Measurements from ENCODE around the gene C9. TPM values are rescaled to one million over a fixed set of nuclear protein-coding genes. Genes with fewer than 3 reads are reported as not detected.

C9 gene
- total and polyA plus RNA-seq, 2 donors (not counting 1 experiment from before 2014, with no cell fraction given) = not detected

GRCh38 chr5:39362646-39363045, 1.6 kb downstream of the C9 start:
- no peaks in the 10 kb centered on the region for H3K9me3 ChIP-seq (ENCODE audit: control extremely low read depth in 1 of 3, control insufficient read depth in 2 of 3, insufficient read depth in 1 of 3, low read length in 2 of 3)
- CTCF ChIA-PET = interaction anchor here (1.2 to 1.6 kb wide), 2 partner anchors 13 to 185 kb away, joined by 3 read pairs; no protein-coding TSS in a partner anchor
- no peaks in the 10 kb centered on the region for H3K27me3 ChIP-seq (replicated peaks in 1 of 4; ENCODE audit: control extremely low read depth in 1 of 4, control insufficient read depth in 3 of 4, insufficient read depth in 4 of 4, low read length in 3 of 4)
- DNase-seq = no peak
- no peak overlapping the region for H3K4me2 ChIP-seq (replicated peaks; ENCODE audit: low read depth, low read length, poor library complexity, severe bottlenecking)
- no peaks in the 10 kb centered on the region for H3K36me3 ChIP-seq (replicated peaks in 1 of 2; ENCODE audit: control extremely low read depth in 1 of 2, control insufficient read depth in 1 of 2, extremely low read depth in 1 of 2, insufficient read depth in 2 of 2, low read length in 1 of 2)
- no peaks in the 10 kb centered on the region for H3K79me2 ChIP-seq (ENCODE audit: control insufficient read depth, insufficient read depth, low read length)
- WGBS (ENCODE audit: insufficient coverage) = 87% methylated on average over 6 of the region's 8 CpGs
- H3K4me3 ChIP-seq (ENCODE audit: control extremely low read depth in 1 of 5, extremely low read depth in 1 of 5, insufficient read depth in 1 of 5, low read depth in 2 of 5, low read length in 4 of 5) = no peak overlapping the region
- no peak overlapping the region for H2AFZ ChIP-seq (ENCODE audit: insufficient read depth, low read depth, low read length, poor library complexity, severe bottlenecking)
- intact Hi-C loops (cut with micrococcal nuclease) = no loop called here
- no peaks in the 10 kb centered on the region for H4K20me1 ChIP-seq (ENCODE audit: control insufficient read depth, insufficient read depth, low read length, poor library complexity, severe bottlenecking)
- no peaks in the 10 kb centered on the region for H3K27me3 Mint-ChIP-seq
- H3K4me1 ChIP-seq (ENCODE audit: control insufficient read depth in 2 of 2, insufficient read depth in 2 of 2, low read length in 2 of 2) = no peaks in the 10 kb centered on the region
- H3K4me1 Mint-ChIP-seq = no peaks in the 10 kb centered on the region
- no peak overlapping the region for H3K4me3 Mint-ChIP-seq
- no peaks in the 10 kb centered on the region for H3K9me3 Mint-ChIP-seq (ENCODE audit: insufficient read depth)
- ATAC-seq (ENCODE audit: low read depth) = no peak
- H3K27ac Mint-ChIP-seq = no peak overlapping the region
- no peak for TF ChIP-seq EZH2 (IDR thresholded peaks at IDR 0.05; ENCODE audit: borderline replicate concordance, insufficient read depth, low read depth, low read length, poor library complexity, severe bottlenecking)
- TF ChIP-seq CTCF (IDR thresholded peaks at IDR 0.05) = no peak
- no peak overlapping the region for H3K27ac ChIP-seq (ENCODE audit: low read length in 2 of 2)
- POLR2A ChIA-PET = no interaction called here
- no peak overlapping the region for H3K9ac ChIP-seq (ENCODE audit: low read length)

DNA sequence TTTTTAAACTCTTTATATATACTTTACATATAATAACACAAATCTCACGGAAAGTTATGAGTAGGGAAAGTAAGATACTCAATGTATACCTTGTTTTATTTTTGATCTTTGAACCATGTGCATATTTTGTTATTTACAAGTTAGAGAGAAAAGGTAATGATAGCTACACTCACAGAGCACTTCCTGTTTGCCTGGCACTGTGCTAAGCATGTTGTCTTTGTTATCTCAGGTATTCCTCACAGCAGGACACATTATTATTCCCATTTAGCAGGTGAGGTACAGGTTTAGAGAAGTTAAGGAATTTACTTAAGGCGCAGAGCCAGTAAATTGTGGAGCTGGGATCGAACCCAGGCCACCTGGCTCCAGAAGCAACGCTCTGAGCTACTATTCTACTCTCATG, 3.0 kb downstream of the C9 start:
- Histone ChIP-seq H3K9ac (ENCODE audit: low read length) (no peak overlapping the region), H3K36me3 (replicated peaks in 1 of 2; ENCODE audit: control extremely low read depth in 1 of 2, control insufficient read depth in 1 of 2, extremely low read depth in 1 of 2, insufficient read depth in 2 of 2, low read length in 1 of 2) (no peaks in the 10 kb centered on the region), H3K79me2 (ENCODE audit: control insufficient read depth, insufficient read depth, low read length) (no peaks in the 10 kb centered on the region), H2AFZ (ENCODE audit: insufficient read depth, low read depth, low read length, poor library complexity, severe bottlenecking) (no peak overlapping the region), H3K27me3 (replicated peaks in 1 of 4; ENCODE audit: control extremely low read depth in 1 of 4, control insufficient read depth in 3 of 4, insufficient read depth in 4 of 4, low read length in 3 of 4) (no peaks in the 10 kb centered on the region), H3K4me3 (ENCODE audit: control extremely low read depth in 1 of 5, extremely low read depth in 1 of 5, insufficient read depth in 1 of 5, low read depth in 2 of 5, low read length in 4 of 5) (no peak overlapping the region), H3K4me2 (replicated peaks; ENCODE audit: low read depth, low read length, poor library complexity, severe bottlenecking) (no peak overlapping the region), H3K27ac (ENCODE audit: low read length in 2 of 2) (no peak overlapping the region), H4K20me1 (ENCODE audit: control insufficient read depth, insufficient read depth, low read length, poor library complexity, severe bottlenecking) (no peaks in the 10 kb centered on the region), H3K4me1 (ENCODE audit: control insufficient read depth in 2 of 2, insufficient read depth in 2 of 2, low read length in 2 of 2) (no peaks in the 10 kb centered on the region), H3K9me3 (ENCODE audit: control extremely low read depth in 1 of 3, control insufficient read depth in 2 of 3, insufficient read depth in 1 of 3, low read length in 2 of 3) (no peaks in the 10 kb centered on the region)
- ChIA-PET CTCF (interaction anchor here (1.2 kb wide), 2 partner anchors 11 to 22 kb away, joined by 3 read pairs; no protein-coding TSS in a partner anchor), POLR2A (no interaction called here)
- no CpG with 5 or more reads among the region's 4 CpGs for WGBS (ENCODE audit: insufficient coverage)
- no peak for TF ChIP-seq CTCF (IDR thresholded peaks at IDR 0.05)
- no peak for TF ChIP-seq EZH2 (IDR thresholded peaks at IDR 0.05; ENCODE audit: borderline replicate concordance, insufficient read depth, low read depth, low read length, poor library complexity, severe bottlenecking)
- Mint-ChIP-seq H3K27ac (no peak overlapping the region), H3K27me3 (no peaks in the 10 kb centered on the region), H3K4me3 (no peak overlapping the region), H3K9me3 (ENCODE audit: insufficient read depth) (no peaks in the 10 kb centered on the region), H3K4me1 (no peaks in the 10 kb centered on the region)
- ATAC-seq (ENCODE audit: low read depth) = no peak
- intact Hi-C loops (cut with micrococcal nuclease) = no loop called here
- DNase-seq = no peak
